GM12891 (cell line): ENCODE results near the gene HEYL.

Source experiments
- PAX5 ChIP-seq: IDR thresholded peaks from 2 replicates; pipeline ENCODE4 v1.6.1; 2011; ENCODE audit warnings: low read length, moderate library complexity, mild to moderate bottlenecking; ENCODE audit not compliant: insufficient read depth, severe bottlenecking
- POLR2A ChIP-seq: IDR thresholded peaks from 2 replicates; pipeline ENCODE4 v1.6.1; 2011; ENCODE audit warnings: low read depth, low read length, control low read depth
- POLR2AphosphoS5 ChIP-seq: IDR thresholded peaks from 2 replicates; pipeline ENCODE4 v1.6.1; 2011; ENCODE audit warnings: low read depth, low read length, control low read depth
- POU2F2 ChIP-seq: IDR thresholded peaks from 2 replicates; pipeline ENCODE4 v1.6.1; 2011; ENCODE audit warnings: low read depth, mild to moderate bottlenecking, control low read depth, low read length, moderate library complexity
- SPI1 ChIP-seq: IDR thresholded peaks from 2 replicates; pipeline ENCODE4 v1.6.1; 2011; ENCODE audit warnings: low read depth, low read length, control low read depth
- TAF1 ChIP-seq: IDR thresholded peaks from 2 replicates; pipeline ENCODE4 v1.6.1; 2011; ENCODE audit warnings: low read depth, low read length, control low read depth

GRCh38 chr1:39626646-39627045 is 12.8 kb downstream of the HEYL start:
- TF ChIP-seq POLR2AphosphoS5 (no peak), POLR2A (no peak), TAF1 (no peak), SPI1 (no peak), POU2F2 (no peak), PAX5 (no peak)
